ENCODE data around the gene GSTO2.

Gene GSTO2

GRCh38 chr10:104318326-104318725 lies 49.3 kb downstream of the GSTO2 start:
- DNase-seq (ENCODE audit: low read depth): no peak
- no peak overlapping the region for H3K4me3 ChIP-seq (ENCODE audit: low read depth, low read length)
- in situ Hi-C loops (cut with HindIII; ENCODE audit: low sequenced_read_pairs): no loop called here
- TF ChIP-seq CTCF (IDR thresholded peaks at IDR 0.05; ENCODE audit: low read depth, low read length, missing control alignments): no peak

GRCh38 chr10:104318810-104319741 lies 50.1 kb downstream of the GSTO2 start:
- no peak for DNase-seq (ENCODE audit: low read depth)
- in situ Hi-C loops (cut with HindIII; ENCODE audit: low sequenced_read_pairs): no loop called here
- H3K4me3 ChIP-seq (ENCODE audit: low read depth, low read length): no peak overlapping the region
- TF ChIP-seq CTCF (IDR thresholded peaks at IDR 0.05; ENCODE audit: low read depth, low read length, missing control alignments): no peak

GRCh38 chr10:104321226-104321625 lies 52.2 kb downstream of the GSTO2 start:
- no peak for DNase-seq (ENCODE audit: low read depth)
- H3K4me3 ChIP-seq (ENCODE audit: low read depth, low read length): no peak overlapping the region
- in situ Hi-C loops (cut with HindIII; ENCODE audit: low sequenced_read_pairs): no loop called here
- no peak for TF ChIP-seq CTCF (IDR thresholded peaks at IDR 0.05; ENCODE audit: low read depth, low read length, missing control alignments)

GRCh38 chr10:104321725-104322415 lies 52.9 kb downstream of the GSTO2 start:
- no peak for TF ChIP-seq CTCF (IDR thresholded peaks at IDR 0.05; ENCODE audit: low read depth, low read length, missing control alignments)
- no peak for DNase-seq (ENCODE audit: low read depth)
- no peak overlapping the region for H3K4me3 ChIP-seq (ENCODE audit: low read depth, low read length)
- in situ Hi-C loops (cut with HindIII; ENCODE audit: low sequenced_read_pairs): no loop called here

GRCh38 chr10:104322416-104322782 lies 53.4 kb downstream of the GSTO2 start:
- no peak overlapping the region for H3K4me3 ChIP-seq (ENCODE audit: low read depth, low read length)
- no peak for TF ChIP-seq CTCF (IDR thresholded peaks at IDR 0.05; ENCODE audit: low read depth, low read length, missing control alignments)
- no peak for DNase-seq (ENCODE audit: low read depth)
- in situ Hi-C loops (cut with HindIII; ENCODE audit: low sequenced_read_pairs): no loop called here

- no peak for DNase-seq (ENCODE audit: low read depth)
- in situ Hi-C loops (cut with HindIII; ENCODE audit: low sequenced_read_pairs): no loop called here
- H3K4me3 ChIP-seq (ENCODE audit: low read depth, low read length): no peak overlapping the region
- no peak for TF ChIP-seq CTCF (IDR thresholded peaks at IDR 0.05; ENCODE audit: low read depth, low read length, missing control alignments)
Observed at GRCh38 chr10:104323085-104323484, 54.1 kb downstream of the GSTO2 start.
